Peyer's patch (tissue), 4 donors: ENCODE results near the gene GPR132.

ENCODE experiments used
- POLR2A ChIP-seq, 2 donors: fragments of 450-650 bp; IDR thresholded peaks; one replicate each; pipeline ENCODE4 v1.5.1; 2017; ENCODE audit warnings: antibody characterized with exemption in 2 of 2, mild to moderate bottlenecking in 2 of 2, moderate library complexity in 2 of 2
- TF ChIP-seq, protein P1 (sequence below), 6 experiments: fragments of 450-650 bp in 4 of 6; fragments of 200-600 bp in 2 of 6; sonication (generic) in 1 of 6; IDR thresholded peaks; one replicate each; pipeline ENCODE4 v1.5.1; 2017 to 2019; ENCODE audit warnings: antibody characterized with exemption in 6 of 6, mild to moderate bottlenecking in 3 of 6, moderate library complexity in 1 of 6

DNA sequence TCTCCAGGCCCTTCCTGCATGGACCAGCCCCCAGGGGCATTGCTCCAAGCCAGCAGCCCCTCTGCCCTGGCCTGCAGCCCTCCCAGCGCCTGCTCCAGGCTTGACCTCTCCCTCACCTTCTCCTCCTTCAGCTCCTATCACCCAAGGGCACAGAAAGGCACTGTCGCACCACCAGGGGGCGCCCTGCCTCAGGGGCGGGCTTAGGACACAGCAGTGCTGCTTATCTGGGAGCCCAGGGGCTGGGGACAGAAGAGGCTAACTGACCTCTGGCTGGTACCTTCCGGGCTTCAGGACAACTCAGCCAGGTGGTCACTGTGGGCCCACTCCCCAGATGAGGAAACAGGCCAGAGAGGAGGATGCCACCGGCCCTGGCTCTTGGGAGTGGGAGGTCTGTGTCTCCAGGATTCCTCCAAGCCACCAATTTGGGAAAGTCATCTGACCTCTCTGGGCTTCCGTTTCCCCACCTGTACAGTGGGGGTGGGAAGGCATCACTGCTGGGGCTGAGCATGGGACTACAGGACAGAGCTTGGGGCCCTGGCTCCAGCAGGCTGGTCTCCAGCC, 25.3 kb upstream of the GPR132 start:
- TF ChIP-seq, protein P1, sequence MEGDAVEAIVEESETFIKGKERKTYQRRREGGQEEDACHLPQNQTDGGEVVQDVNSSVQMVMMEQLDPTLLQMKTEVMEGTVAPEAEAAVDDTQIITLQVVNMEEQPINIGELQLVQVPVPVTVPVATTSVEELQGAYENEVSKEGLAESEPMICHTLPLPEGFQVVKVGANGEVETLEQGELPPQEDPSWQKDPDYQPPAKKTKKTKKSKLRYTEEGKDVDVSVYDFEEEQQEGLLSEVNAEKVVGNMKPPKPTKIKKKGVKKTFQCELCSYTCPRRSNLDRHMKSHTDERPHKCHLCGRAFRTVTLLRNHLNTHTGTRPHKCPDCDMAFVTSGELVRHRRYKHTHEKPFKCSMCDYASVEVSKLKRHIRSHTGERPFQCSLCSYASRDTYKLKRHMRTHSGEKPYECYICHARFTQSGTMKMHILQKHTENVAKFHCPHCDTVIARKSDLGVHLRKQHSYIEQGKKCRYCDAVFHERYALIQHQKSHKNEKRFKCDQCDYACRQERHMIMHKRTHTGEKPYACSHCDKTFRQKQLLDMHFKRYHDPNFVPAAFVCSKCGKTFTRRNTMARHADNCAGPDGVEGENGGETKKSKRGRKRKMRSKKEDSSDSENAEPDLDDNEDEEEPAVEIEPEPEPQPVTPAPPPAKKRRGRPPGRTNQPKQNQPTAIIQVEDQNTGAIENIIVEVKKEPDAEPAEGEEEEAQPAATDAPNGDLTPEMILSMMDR (IDR thresholded peaks at IDR 0.05) = peak; percentile 78 to 98 (median 96)
- TF ChIP-seq POLR2A (IDR thresholded peaks at IDR 0.05) = no peak
